Psoas muscle (tissue), 8 donors: Measurements from ENCODE around the gene TNNT3. TPM values are rescaled to one million over a fixed set of nuclear protein-coding genes. Genes with fewer than 3 reads are reported as not detected.

ENCODE experiments used
- ATAC-seq, 4 donors: fragments of 200-7000 bp; cut with Tn5 transposase; one replicate each; pipeline ENCODE4 v1.9.1; 2020; ENCODE audit warnings: moderate library complexity in 3 of 4, mild to moderate bottlenecking in 2 of 4
- DNase-seq, 2 donors: peaks; one replicate each; pipeline ENCODE4 v3.0.0-alpha.2; 2020
- H3K27ac ChIP-seq: fragments of 200-600 bp; one replicate; pipeline ENCODE4 v1.8.0; 2022
- H3K27me3 ChIP-seq, 3 donors: fragments of 200-600 bp in 1 of 3; one replicate each; pipeline versions ENCODE4 v1.6.1 to v1.8.0; 2013 to 2022; ENCODE audit warnings: low read length in 2 of 3, mild to moderate bottlenecking in 2 of 3, moderate library complexity in 1 of 3; ENCODE audit not compliant: insufficient read depth in 3 of 3
- H3K36me3 ChIP-seq, 2 donors: fragments of 200-600 bp in 1 of 2; one replicate each; pipeline versions ENCODE4 v1.6.1 to v1.8.0; 2013 to 2022; ENCODE audit warnings: low read depth in 1 of 2, mild to moderate bottlenecking in 1 of 2, moderate library complexity in 1 of 2; ENCODE audit not compliant: insufficient read depth in 1 of 2
- H3K4me1 ChIP-seq: fragments of 200-600 bp; one replicate; pipeline ENCODE4 v1.8.0; 2022
- H3K4me3 ChIP-seq: fragments of 200-600 bp; one replicate; pipeline ENCODE4 v1.8.0; 2022; ENCODE audit warnings: mild to moderate bottlenecking
- H3K9me3 ChIP-seq: fragments of 200-600 bp; one replicate; pipeline ENCODE4 v1.8.0; 2022
- WGBS, 3 donors: extraction: QIAGEN DNeasy Blood & Tissue Kit; methylation state at CpG; one replicate each; pipeline versions ENCODE4 v1.1.6 to v1.1.7; 2013; 5-methylcytosine and 5-hydroxymethylcytosine counted together
- intact Hi-C, 2 donors: fragments of 100-400 bp; cut with DNase I; formaldehyde crosslinking; loops; one replicate each; pipeline versions ENCODE4 v1.11.0 to v1.14.2; 2022
- polyA plus RNA-seq, 3 donors: library from polyadenylated mRNA; stranded (reverse); fragments of 200-250 nt; gene quantifications; one replicate each; pipeline ENCODE4 v1.2.3, GENCODE V29; 2013
- total RNA-seq, 4 donors: library from RNA; stranded (reverse); fragmentation: NEBNext Ultra II Directional in 2 of 4; extraction: Animal tissue kit (Norgen Biotek cat#: 25700) in 2 of 4; gene quantifications; one replicate each; pipeline versions ENCODE4 v1.2.1 to v1.2.4, GENCODE V29; 2021 to 2023
- TF ChIP-seq, protein P1 (sequence below): fragments of 200-600 bp; IDR thresholded peaks from one replicate; pipeline ENCODE4 v1.8.0; 2022; ENCODE audit warnings: antibody characterized with exemption
- donor health status: healthy with polysubstance abuse.
- donor health status: DM: no; HTN: no; CAD: no; lungs with moderate emphysema.
- donor health status: Bipolar disorder and iron deficiency.
- donor health status: healthy.
- donor health status: DM: yes; HTN: yes; CAD: no.
- donor health status: DM: no; HTN: no; CAD: no.
- donor health status: DM: no; HTN: no; CAD: no.
- donor health status: DM: yes; HTN: yes; CAD: no.

The TNNT3 gene
- total and polyA plus RNA-seq, 7 donors, result 1,367 to 7,638 (median 3,289) TPM

GRCh38 chr11:1932681-1933080 is 13.2 kb downstream of the TNNT3 start:
- peaks cover 0 to 88% of the 10 kb centered on the region in 2 donors for H3K36me3 ChIP-seq
- no peaks in the 10 kb centered on the region for H3K27me3 ChIP-seq
- H3K9me3 ChIP-seq, result no peaks in the 10 kb centered on the region
- TF ChIP-seq, protein P1, sequence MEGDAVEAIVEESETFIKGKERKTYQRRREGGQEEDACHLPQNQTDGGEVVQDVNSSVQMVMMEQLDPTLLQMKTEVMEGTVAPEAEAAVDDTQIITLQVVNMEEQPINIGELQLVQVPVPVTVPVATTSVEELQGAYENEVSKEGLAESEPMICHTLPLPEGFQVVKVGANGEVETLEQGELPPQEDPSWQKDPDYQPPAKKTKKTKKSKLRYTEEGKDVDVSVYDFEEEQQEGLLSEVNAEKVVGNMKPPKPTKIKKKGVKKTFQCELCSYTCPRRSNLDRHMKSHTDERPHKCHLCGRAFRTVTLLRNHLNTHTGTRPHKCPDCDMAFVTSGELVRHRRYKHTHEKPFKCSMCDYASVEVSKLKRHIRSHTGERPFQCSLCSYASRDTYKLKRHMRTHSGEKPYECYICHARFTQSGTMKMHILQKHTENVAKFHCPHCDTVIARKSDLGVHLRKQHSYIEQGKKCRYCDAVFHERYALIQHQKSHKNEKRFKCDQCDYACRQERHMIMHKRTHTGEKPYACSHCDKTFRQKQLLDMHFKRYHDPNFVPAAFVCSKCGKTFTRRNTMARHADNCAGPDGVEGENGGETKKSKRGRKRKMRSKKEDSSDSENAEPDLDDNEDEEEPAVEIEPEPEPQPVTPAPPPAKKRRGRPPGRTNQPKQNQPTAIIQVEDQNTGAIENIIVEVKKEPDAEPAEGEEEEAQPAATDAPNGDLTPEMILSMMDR, result no peak
- H3K4me1 ChIP-seq, result peaks cover 10% of the 10 kb centered on the region
- WGBS, 3 donors, result 82 to 95% (median 92%) methylated on average over 4 of the region's 4 CpGs
- no peak overlapping the region for H3K4me3 ChIP-seq
- no peak for DNase-seq
- H3K27ac ChIP-seq, result peak overlapping the region; percentile 53
- intact Hi-C loops, result no loop called here
- no peak for ATAC-seq

DNA sequence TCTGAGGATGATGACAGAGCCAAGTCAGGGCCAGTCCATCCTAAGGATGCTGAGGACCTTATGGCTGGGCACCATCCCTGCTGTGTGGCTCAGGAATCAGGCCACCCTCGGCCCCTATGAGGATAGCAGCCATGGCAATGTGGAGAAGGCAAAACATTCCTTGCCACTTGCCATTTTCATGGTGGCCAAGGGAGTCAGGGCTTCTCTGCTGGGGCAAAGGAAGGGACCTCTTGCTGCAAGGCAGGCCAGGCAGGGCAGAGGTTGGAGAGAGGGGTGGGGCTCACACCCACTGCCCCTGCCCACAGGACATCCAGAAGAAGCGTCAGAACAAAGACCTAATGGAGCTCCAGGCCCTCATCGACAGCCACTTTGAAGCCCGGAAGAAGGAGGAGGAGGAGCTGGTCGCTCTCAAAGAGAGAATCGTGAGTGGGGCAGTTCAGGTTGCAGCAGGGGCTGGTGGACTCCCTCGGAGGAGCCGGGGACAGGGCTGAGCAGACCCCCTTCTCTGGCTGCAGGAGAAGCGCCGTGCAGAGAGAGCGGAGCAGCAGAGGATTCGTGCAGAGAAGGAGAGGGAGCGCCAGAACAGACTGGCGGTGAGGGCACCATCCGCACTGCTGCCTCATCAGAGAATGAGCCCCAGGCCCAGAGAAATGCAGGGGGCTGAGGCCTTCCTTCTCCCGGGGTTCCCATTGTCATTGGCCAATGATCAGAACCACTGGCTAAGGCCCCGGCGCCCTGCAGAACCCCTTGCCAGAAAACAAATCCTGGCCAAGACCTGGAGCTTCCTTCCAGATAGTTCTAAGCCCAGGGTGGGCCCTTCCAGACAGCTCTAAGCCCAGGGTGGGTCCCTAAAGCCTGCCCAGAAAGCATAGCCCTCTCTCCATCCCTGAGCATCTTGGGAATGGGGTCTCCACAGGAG is 14.2 kb downstream of the TNNT3 start:
- intact Hi-C loops, result no loop called here
- Histone ChIP-seq H3K4me3 (no peak overlapping the region), H3K9me3 (no peaks in the 10 kb centered on the region), H3K27ac (no peak overlapping the region), H3K4me1 (peaks cover 7% of the 10 kb centered on the region), H3K27me3 (no peaks in the 10 kb centered on the region), H3K36me3 (peaks cover 0 to 82% of the 10 kb centered on the region in 2 donors)
- TF ChIP-seq, protein P1, result no peak
- DNase-seq (peak in 1 of 2 donors; percentile 37), ATAC-seq (no peak)
- WGBS, 3 donors, result 79 to 84% (median 84%) methylated on average over 17 to 18 of the region's 18 CpGs

DNA sequence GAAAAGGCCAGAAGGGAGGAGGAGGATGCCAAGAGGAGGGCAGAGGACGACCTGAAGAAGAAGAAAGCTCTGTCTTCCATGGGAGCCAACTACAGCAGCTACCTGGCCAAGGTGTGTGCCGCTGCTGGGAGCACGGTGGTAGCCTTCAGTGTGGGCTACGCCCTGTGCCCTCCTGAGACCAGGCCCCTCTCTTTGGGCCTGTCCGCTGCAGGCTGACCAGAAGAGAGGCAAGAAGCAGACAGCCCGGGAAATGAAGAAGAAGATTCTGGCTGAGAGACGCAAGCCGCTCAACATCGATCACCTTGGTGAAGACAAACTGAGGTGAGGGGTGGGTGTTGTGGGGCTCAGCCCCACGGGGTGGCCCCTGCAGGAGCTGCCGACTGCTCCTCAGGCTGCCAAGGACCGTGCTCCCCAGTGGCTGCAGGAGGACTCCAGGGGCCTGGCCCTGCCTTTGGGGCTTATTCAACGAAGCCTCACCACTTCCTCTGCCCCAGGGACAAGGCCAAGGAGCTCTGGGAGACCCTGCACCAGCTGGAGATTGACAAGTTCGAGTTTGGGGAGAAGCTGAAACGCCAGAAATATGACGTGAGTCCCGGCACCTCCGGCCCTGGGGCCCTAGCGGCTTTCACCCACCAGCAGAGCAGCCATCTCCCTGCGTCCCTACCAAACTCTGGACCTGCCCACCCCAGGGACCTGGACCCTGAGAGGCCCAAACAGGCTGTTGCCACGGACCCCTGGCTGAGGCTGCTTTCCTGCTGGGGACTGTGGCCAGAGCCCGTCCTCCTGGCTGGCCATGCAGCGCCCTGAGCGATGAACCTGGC is 15.0 kb downstream of the TNNT3 start:
- no peaks in the 10 kb centered on the region for H3K27me3 ChIP-seq
- no peak overlapping the region for H3K27ac ChIP-seq
- DNase-seq (peak in 1 of 2 donors; percentile 45), ATAC-seq (no peak)
- no peak overlapping the region for H3K4me3 ChIP-seq
- intact Hi-C loops, result no loop called here
- peaks cover 7% of the 10 kb centered on the region for H3K4me1 ChIP-seq
- H3K9me3 ChIP-seq, result no peaks in the 10 kb centered on the region
- H3K36me3 ChIP-seq, result peaks cover 0 to 77% of the 10 kb centered on the region in 2 donors
- TF ChIP-seq, protein P1, result no peak
- WGBS, 3 donors, result 74 to 85% (median 85%) methylated on average over 23 to 24 of the region's 24 CpGs

DNA sequence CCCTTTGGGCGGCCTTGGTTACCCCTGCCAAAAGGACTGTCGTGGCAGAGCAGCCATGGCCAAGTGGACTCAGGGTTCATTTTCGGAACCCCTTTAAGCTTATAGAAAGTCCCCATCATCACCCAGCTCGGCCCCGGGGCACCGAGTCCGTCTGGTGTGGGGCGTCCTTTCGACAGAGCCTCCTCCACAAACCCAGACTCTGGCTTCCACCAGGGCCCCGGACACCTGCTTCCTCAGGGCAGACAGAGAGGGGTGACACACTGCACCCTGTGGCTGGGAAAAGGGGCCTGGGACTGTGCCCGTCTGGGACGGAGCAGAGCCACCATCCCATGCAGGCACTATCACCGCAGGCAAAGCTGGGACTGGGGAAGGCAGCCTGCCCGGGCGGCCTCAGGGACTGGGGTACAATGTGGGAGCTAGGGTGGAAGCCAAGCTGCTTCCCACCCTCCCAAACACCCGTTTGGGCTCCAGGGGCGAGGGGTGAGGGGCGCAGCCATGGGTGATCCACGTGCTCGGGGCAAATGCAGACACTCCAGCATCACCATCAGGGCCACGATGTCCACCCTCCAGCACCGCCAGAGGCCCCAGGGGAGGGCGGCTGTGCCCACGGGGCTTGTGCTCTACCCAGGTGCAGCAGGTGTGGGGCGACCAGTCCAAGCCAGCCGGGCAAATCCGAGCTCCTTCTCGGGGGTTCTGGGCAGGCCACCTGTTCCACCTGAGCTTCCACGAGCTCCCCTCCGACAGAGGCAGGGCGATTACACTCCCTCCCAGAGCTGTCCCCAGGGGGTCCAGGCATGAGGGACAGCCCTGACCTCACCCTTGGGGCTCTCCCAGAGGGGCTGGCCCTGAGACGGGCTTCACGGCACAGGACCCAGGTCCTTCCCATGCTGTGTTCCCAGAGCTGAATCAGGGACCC is 15.9 kb downstream of the TNNT3 start:
- H3K27ac ChIP-seq, result peak overlapping the region; percentile 41
- ATAC-seq (no peak), DNase-seq (peak; percentile 17 to 56)
- peaks cover 7% of the 10 kb centered on the region for H3K4me1 ChIP-seq
- H3K36me3 ChIP-seq, result peaks cover 0 to 74% of the 10 kb centered on the region in 2 donors
- TF ChIP-seq, protein P1, result no peak
- intact Hi-C loops, result no loop called here
- H3K27me3 ChIP-seq, result no peaks in the 10 kb centered on the region
- no peaks in the 10 kb centered on the region for H3K9me3 ChIP-seq
- H3K4me3 ChIP-seq, result no peak overlapping the region
- WGBS, 3 donors, result 76 to 89% (median 81%) methylated on average over 31 to 33 of the region's 33 CpGs
